KG1 (cell line): Measurements from ENCODE around the gene OTOP2.
"Not testable (repeated sequence)": the region's sequence is repeated elsewhere in the genome, so short reads cannot be mapped to it uniquely, and the experiment has no call there.

Experiments
- DNase-seq: peaks from one replicate; lab custom pipeline; 2025; lab: John Stamatoyannopoulos, UW

The OTOP2 gene

DNA sequence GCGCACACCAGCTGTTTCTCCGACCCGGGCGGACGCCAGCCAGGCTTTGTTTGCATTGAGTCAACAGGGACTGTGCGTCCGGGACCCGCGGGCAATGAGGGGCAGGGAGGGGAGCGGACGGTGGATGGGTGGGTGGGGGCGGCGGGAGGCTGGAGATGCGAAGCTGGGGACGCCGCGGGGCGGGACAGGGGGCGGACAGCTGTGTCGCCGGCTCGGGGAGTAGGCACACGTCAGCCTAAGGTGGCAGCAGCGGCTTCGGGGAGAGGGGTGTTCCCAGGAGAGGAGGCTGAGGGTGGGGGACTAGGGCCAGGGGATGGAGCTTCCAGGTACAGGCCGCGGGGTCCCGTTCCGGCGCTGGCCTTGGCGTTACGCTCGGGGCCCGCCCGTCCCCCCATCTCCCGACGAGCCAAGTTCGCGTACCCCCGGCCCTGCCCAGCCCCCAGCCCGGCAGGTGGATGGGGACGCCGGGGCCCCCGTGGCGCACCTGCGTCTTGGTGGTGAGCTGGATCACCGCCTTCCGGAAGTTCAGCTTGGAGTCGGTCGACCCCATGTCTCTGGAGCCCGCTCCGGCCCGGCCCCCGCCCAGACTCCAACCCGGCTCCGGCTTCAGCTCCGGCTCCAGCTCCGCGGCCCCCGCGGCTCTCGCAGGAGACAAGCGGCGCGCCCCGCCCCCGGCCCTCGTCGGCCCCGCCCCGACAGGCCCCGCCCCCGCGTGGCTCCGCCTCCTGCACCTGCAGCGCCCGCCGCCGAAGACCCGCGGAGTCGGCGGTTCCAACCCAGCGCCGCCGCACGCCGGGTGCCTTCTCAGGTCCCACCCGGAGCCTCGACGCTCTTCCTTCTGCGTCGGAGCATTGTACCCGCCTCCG is 48.3 kb downstream of the OTOP2 start, which contains the start of gene HID1:
Gene HID1, minus strand, starts transcription at position 653 of the 866 bp plus-strand sequence. Its CDS starts 103 bp downstream, at position 550.
- DNase-seq = no peak

DNA sequence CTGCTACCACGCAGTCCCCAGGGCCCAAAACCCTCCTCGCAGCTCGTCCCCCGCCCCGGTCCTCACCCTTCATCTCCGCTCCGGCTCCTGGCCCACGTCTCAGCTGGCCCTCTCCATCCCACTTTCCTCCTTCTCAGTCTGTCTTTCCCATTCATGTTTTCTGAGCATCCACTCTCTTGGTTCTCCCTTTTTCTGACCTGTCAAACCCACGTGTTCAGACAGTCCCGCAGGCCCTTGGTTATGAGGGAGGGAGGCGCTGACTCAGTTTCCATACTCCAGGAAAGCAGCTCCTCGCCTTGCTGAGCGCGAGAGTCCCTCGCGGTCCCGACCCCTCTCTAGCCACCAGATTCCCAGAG is 48.9 kb downstream of the OTOP2 start:
- no peak for DNase-seq

DNA sequence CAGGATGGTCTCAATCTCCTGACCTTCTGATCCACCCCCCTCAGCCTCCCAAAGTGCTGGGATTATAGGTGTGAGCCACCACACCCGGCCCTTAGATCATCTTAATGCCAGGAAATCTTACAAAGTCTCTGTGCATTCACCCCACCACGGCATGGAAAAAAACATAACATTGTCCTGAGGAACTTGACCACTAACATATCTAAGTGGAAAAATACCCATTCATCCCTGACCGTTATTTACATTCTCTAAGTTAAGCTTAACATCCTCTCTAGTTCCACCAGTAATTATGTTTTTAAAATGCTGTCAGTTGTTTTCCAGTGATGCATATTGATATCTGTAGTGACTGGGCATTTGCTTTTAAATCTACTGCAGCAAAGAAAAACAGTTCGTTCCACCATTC is 51.9 kb downstream of the OTOP2 start:
- no peak for DNase-seq

DNA sequence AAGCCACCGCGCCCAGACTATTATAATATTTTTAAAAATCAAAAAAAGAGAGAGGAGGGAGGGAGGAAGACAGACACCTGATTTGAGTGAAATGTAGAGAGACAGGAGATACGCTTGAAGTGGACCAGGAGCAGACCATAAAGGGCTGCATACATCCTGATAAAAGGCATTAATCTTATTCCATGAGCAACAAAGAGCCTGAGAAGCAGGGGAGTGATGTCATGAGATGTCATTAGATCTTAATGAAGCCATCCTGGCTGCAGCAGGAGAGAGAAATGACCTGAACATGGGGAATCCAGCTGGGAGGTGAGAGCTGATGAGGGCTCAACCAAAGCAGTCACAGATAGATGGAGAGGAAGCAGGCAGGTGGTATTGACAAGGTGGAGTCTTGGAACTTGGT is 53.7 kb downstream of the OTOP2 start:
- DNase-seq = no peak

DNA sequence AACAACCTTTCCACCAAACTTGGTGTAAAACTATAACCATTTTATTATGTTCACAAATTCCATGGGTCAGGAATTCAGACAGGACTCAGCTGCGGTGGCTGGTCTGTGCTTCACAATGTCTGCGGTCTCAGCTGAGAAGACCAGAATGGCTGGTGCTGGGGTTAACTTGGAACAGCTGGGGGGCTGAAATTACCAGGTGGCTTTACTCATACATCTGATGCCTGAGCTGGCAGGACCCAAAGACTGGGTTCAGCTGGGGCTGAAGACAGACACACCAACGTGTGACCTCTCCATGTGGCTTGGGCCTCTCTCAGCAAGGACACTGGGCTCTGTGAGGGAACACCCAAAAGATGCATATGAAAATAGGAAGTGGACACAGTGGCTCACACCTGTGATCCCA is 54.2 kb downstream of the OTOP2 start:
- no peak for DNase-seq

DNA sequence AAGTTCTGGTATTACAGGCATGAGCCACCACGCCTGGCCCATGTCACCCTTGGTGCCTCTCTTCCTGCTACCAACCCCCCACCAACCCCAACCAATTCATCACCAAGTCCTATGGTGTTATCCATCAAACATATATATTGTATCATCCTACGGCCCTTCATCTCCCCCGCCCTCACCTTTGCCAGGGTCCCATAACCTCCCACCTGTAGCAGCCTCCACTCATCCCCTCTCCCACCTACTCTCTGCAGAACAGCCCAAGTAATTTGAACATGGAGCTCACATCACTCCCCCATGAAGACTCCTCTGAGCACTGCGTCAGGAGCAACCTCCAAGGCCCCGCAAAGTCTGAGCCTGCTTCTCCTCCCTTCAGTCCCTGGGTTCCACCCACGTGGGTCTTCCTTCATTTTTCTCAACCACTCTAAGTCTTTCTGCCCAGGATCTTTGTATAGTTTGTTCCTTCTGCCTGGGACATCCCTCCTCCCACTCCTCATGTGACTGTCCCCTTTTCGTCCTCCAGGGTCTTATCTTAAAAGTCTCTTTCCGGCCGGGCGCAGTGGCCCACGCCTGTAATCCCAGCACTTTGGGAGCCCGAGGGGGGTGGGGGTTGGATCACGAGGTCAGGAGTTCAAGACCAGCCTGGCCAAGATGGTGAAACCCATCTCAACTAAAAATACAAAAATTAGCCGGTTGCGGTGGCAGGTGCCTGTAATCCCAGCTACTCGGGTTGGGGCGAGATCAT is 55.5 kb downstream of the OTOP2 start:
- DNase-seq = no peak

DNA sequence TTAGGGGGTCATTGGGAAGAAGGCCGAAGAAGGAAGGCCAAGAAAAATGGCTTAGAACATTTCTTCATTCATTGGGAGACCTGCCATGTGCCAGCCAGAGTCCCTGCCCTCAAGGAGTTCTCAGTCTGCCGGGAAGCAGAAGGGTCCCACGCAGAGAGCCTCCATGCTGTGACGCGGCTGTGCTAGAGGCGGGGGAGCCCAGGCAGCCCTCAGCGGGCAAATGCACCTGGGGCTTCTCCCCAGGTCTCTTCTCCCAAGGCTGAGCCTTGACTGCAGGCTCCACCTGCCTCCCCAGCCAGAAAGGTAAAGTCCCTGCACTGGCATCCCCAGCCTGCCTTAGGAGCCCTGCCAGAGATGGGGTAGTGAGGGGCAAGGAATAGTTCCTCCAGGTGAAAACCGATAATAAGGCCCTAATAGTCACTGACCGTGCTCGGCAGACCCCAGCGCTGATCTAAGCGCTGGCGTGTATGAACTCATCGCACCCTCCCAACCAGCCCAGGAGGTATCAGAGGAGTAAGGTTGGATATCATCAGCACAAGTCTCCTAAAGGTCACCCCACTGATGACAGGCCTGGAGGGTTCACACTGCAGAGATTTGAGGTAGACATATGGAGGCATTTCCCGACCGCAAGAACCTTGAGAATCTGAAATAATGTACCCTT is 57.4 kb downstream of the OTOP2 start:
- DNase-seq = no peak

DNA sequence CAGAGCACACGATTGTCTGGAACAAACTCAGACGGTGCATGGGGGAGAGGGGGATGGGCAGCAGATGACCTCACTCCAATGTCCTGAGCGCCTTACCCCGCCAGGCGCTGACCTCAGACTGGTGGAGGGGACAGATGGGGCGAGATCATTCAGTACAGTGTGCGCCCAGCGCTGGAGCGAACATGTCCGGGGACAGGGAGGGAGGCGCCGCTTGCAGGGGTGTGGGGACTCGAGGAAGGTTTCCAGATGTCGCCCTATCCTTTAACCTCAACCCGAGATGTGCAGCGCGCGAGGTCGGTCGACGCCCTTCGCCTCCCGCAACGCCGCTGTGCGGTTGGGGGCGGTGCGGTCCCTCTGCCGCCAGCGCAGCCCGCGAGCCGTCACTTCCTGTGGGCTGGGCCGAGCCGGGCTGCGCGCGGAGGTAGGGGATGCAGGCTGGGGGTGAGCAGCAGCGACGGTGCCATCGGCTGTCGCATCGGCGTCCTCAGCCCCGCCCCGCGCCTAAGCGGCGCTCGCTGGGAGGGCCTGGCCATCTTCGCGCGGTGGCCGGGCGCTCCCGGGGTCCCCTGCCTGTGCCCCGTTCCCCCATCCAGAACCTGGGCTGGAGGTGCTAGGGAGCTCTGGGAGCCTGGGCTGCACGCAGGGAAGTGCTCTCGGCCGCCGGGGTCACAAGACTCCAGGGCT is 58.0 kb downstream of the OTOP2 start:
- no peak for DNase-seq

DNA sequence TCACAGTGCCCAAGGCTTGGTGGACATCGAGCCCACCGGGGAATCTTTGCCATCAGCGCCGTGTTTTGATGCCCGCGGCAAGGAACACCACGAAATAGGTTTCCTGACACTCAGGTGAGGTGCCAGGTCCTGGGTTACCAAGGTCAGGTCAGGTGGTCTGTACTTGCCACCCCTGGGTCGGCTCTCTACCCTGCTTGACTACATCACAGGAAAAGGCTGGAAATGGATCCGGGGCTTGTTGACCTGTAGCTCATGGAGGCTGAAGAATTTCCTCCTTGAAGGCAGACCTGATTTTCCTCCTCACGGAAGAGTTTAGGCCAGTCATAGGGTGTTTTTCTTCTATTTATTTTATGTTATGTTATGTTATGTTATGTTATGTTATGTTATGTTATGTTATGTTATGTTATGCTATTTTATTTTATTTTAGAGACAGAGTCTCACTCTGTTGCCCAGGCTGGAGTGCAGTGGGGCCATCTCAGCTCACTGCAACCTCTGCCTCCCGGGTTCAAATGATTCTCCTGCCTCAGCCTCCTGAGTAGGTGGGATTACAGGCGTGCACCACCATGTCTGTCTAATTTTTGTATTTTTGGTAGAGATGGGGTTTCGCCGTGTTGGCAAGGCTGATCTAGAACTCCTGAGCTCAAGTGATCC is 58.7 kb downstream of the OTOP2 start:
- DNase-seq = not testable (repeated sequence)
